Astrocyte of the spinal cord (primary cell): ENCODE results near the gene LEP.
"Not testable (repeated sequence)": the region's sequence is repeated elsewhere in the genome, so short reads cannot be mapped to it uniquely, and the experiment has no call there.

Experiments used
- DNase-seq: peaks from one replicate; pipeline ENCODE4 v3.0.0; 2011; ENCODE audit warnings: low read depth, low spot score
- H3K4me3 ChIP-seq: 2 replicates; pipeline ENCODE4 v1.5.1; 2011; ENCODE audit warnings: low read depth, mild to moderate bottlenecking, low read length, moderate library complexity
- in situ Hi-C: cut with HindIII; loops from 2 replicates; pipeline ENCODE4 v1.10.0; 2017; ENCODE audit warnings: low sequenced_read_pairs
- TF ChIP-seq, protein P1 (sequence below): IDR thresholded peaks from 2 replicates; pipeline ENCODE4 v1.5.1; 2012; ENCODE audit warnings: low read depth, mild to moderate bottlenecking, low read length, inconsistent platforms

Gene LEP

DNA sequence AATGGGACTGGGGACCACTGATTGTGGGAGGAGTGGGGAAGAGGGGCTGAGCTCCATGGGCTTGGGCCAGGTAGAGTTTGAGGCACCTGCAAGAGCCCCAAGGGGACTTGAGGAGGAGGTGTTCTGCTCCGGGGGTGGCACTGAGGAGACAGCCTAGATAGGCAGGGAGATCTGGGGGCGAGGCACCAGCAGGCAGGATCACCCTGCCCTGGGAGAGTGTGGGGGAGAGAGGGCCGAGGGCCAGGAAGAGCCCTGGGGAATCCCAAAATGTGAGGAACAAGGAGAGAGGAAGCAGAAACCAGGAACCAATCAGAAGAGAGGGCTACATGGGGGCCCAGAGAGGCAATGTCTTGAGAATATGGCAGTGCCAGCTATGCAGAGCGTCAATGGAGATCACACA, 34.6 kb downstream of the LEP start:
- H3K4me3 ChIP-seq: no peak overlapping the region
- TF ChIP-seq, protein P1, sequence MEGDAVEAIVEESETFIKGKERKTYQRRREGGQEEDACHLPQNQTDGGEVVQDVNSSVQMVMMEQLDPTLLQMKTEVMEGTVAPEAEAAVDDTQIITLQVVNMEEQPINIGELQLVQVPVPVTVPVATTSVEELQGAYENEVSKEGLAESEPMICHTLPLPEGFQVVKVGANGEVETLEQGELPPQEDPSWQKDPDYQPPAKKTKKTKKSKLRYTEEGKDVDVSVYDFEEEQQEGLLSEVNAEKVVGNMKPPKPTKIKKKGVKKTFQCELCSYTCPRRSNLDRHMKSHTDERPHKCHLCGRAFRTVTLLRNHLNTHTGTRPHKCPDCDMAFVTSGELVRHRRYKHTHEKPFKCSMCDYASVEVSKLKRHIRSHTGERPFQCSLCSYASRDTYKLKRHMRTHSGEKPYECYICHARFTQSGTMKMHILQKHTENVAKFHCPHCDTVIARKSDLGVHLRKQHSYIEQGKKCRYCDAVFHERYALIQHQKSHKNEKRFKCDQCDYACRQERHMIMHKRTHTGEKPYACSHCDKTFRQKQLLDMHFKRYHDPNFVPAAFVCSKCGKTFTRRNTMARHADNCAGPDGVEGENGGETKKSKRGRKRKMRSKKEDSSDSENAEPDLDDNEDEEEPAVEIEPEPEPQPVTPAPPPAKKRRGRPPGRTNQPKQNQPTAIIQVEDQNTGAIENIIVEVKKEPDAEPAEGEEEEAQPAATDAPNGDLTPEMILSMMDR: no peak
- DNase-seq: no peak
- in situ Hi-C loops: no loop called here

DNA sequence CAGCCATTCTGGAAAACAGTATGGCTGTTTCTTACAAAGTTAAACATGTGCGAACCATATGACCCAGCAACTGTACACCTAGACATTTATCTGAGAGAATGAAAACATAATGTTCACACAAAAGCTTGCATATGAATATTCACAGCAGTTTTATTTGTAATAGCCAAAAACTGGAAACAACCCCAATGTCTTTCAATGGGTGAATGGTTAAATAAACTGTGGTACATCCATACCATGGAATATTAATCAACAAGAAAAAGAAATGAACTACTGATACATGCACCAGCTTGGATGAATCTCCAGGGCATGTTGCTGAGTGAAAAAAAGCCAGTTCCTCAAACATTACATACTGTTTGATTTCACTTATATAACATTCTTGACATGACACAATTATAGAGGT, 37.3 kb downstream of the LEP start:
- H3K4me3 ChIP-seq: no peak overlapping the region
- no peak for DNase-seq
- in situ Hi-C loops: no loop called here
- TF ChIP-seq, protein P1: no peak

DNA sequence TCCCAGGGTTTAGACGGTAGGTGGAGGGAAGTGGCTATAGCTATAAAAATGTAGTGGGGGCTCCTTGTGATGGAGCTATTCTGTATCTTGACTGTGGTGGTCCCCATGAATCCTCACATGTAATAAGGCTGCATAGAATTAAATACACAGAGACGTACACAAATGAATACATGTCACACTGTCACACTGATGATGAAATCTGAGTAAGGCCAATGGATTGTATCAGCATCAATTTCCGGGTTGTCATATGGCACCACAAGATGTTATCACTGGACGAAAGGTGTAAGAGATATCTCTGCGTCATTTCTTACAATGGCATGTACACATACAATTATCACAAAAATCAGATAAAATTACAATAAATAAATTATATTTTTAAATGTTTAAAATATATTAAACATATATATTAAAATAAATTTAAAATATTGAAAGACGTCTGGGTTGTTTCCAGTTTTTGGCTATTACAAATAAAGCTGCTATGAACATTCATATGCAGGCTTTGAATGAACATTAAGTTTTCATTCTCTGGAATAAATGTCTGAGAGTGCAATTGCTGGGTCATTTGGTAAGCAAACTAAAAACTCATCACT, 38.1 kb downstream of the LEP start:
- in situ Hi-C loops: no loop called here
- H3K4me3 ChIP-seq: no peak overlapping the region
- TF ChIP-seq, protein P1: no peak
- no peak for DNase-seq

DNA sequence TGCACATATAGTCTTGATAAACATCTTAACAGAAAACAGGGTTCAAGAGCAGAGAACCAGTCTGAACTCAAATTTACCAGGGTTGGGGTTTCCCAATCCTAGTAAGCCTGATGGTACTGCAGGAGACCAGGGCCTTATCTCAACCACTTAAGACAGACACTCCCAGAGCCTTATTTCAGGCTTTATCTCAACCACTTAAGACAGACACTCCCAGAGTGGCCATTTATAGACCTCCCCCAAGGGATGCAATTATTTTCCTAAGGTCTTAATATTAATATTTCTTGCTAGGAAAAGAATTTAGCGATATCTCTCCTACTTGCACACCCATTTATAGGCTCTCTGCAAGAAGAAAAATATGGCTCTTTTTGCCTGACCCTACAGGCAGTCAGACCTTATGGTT, 39.4 kb downstream of the LEP start:
- in situ Hi-C loops, H3K4me3 ChIP-seq, DNase-seq: not testable (repeated sequence)

DNA sequence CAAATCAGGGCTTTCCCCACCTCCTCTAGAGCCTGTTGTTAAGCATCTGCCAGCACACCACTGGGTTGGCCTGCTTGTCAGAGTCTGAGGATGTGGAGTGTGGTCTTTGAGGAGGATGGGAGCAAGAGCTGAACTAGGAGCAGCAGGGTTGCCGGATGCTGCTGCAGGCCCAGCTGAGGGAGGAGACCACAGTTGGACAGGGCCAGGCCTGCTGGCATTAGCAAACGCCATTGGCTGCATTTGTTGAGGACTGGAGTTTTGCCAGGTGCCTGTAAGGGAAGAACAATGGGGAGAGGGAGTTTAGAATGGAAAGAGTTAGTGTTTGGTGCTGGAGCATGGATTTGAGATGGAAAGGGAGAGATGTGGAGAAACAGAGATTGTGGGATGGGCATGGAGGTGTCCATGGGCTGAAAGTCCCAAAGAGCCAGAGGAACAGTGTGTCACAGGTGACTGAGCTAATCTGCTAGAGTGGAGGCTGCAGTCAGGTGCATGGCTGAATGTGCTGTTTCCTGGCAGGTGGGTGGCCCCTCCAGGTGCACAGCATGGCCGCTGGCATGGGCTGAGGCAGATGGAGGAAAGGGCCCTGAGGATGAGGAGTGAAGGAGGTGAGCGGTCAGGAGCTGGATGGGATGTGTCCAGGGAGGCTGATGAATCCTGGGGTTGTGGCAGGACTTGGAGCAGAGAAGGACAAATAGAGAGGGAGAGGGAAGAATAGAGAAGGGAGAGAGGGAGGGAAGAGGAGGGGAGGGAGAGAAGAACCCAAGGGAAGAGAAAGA, 40.7 kb downstream of the LEP start:
- TF ChIP-seq, protein P1: no peak
- DNase-seq: no peak
- in situ Hi-C loops: no loop called here
- H3K4me3 ChIP-seq: no peak overlapping the region

DNA sequence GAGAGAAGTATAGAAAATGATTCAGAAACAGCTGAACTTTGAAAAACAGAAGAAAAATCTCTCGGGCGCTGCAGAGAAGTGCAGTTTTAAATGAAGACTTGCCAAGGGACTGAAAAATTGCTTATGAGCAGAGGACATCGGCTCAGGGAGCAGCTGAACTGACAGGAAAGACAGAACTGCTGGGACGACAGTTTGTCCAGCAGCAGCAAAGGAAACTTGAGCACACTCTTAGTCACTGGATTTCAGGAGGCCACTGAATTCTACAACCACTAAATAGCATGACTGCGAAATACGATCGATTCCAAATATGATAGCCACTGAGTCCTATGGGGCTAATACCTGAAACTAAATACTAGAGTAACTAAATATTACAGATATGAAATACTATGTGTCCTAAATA, 43.0 kb downstream of the LEP start:
- in situ Hi-C loops: no loop called here
- TF ChIP-seq, protein P1: no peak
- no peak for DNase-seq
- H3K4me3 ChIP-seq: no peak overlapping the region

DNA sequence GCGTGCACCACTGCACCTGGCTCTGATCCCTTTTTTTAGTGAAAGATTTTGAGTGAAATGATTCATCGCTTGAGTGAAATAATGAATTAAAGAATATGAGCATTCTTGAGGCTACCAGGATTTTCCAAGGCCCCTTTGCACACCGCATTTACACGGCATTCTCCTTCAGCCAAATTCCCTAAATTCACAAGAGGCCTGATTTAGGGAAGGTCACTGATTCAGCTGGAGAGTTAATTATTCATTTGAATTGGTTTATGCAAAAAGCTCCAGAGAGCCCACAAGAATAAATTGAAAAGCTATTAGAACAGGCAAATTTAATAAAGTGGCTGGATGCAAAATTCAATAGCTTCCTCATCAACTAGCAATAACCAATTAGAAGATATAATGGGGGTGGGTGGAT, 46.5 kb downstream of the LEP start:
- TF ChIP-seq, protein P1: no peak
- DNase-seq: no peak
- in situ Hi-C loops: no loop called here
- no peak overlapping the region for H3K4me3 ChIP-seq

DNA sequence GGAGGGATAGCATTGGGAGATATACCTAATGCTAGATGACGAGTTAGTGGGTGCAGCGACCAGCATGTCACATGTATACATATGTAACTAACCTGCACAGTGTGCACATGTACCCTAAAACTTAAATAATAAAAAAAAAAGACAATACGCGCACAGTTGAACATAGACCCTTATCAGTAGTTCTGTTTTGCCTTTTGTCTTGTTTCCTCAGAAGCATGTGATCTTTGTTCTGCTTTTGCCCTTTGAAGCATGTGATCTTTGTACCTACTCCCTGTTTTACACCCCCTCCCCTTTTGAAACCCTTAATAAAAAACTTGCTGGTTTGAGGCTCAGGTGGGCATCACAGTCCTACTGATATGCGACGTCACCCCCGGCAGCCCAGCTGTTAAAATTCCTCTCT, 56.9 kb downstream of the LEP start:
- DNase-seq, H3K4me3 ChIP-seq, in situ Hi-C loops: not testable (repeated sequence)
